A673 (cell line): ENCODE data around the gene CASP8AP2. TPM values are rescaled to one million over a fixed set of nuclear protein-coding genes. Genes with fewer than 3 reads are reported as not detected.

ENCODE experiments used
- BruUV-seq: library from RNA; stranded (reverse); fragments of 400-500 nt; replicated peaks from 2 replicates; lab custom pipeline; 2021; lab: Mats Ljungman, UMichigan
- CTCF ChIA-PET: fragments of 300-600 bp; sonication (Branson Sonifier 250); formaldehyde crosslinking; loops from one replicate; lab custom pipeline; 2022; ENCODE audit warnings: antibody characterized with exemption; lab: Charles Lee
- POLR2A ChIA-PET: fragments of 300-600 bp; sonication (Branson Sonifier 250); formaldehyde crosslinking; loops from one replicate; lab custom pipeline; 2022; ENCODE audit warnings: antibody characterized with exemption; ENCODE audit not compliant: low non-redundant PET; lab: Charles Lee
- DNase-seq: peaks from one replicate; pipeline ENCODE4 v3.0.0-alpha.2; 2015; ENCODE audit warnings: low spot score
- H3K27ac ChIP-seq: fragments of 200-600 bp; sonication (generic); 2 replicates; pipeline ENCODE4 v1.5.1; 2016; ENCODE audit warnings: mixed run types, low read depth, mild to moderate bottlenecking, mixed read lengths, antibody characterized with exemption, low read length; ENCODE audit not compliant: poor library complexity, severe bottlenecking
- H3K27me3 ChIP-seq: fragments of 200-600 bp; sonication (generic); replicated peaks from 2 replicates; pipeline ENCODE4 v1.6.1; 2017; ENCODE audit warnings: mixed run types, low read depth, mild to moderate bottlenecking, mixed read lengths, antibody characterized with exemption, low read length; ENCODE audit not compliant: insufficient read depth, poor library complexity
- H3K36me3 ChIP-seq: fragments of 200-600 bp; sonication (generic); 2 replicates; pipeline ENCODE4 v1.6.1; 2016; ENCODE audit warnings: mixed run types, mild to moderate bottlenecking, mixed read lengths, antibody characterized with exemption, low read length; ENCODE audit not compliant: insufficient read depth, poor library complexity, severe bottlenecking
- H3K4me1 ChIP-seq: fragments of 200-600 bp; sonication (generic); 2 replicates; pipeline ENCODE4 v1.6.1; 2017; ENCODE audit warnings: mixed run types, mild to moderate bottlenecking, mixed read lengths, antibody characterized with exemption, low read length; ENCODE audit not compliant: insufficient read depth, poor library complexity, severe bottlenecking
- H3K4me3 ChIP-seq: fragments of 200-600 bp; sonication (generic); 2 replicates; pipeline ENCODE4 v1.5.1; 2016; ENCODE audit warnings: low read depth, mixed run types, mild to moderate bottlenecking, mixed read lengths, low read length; ENCODE audit not compliant: poor library complexity, severe bottlenecking
- H3K9me3 ChIP-seq: fragments of 200-600 bp; sonication (generic); 2 replicates; pipeline ENCODE4 v1.6.1; 2016; ENCODE audit warnings: mixed run types, low read depth, mild to moderate bottlenecking, mixed read lengths, antibody characterized with exemption, low read length; ENCODE audit not compliant: poor library complexity, severe bottlenecking
- CTCF ChIP-seq: fragments of 300-800, 200-600 bp; sonication (generic); conservative IDR thresholded peaks from 2 replicates; pipeline ENCODE4 v1.5.1; 2017; ENCODE audit warnings: low read depth, mild to moderate bottlenecking, antibody characterized with exemption, low read length, moderate library complexity, mixed read lengths
- EZH2 ChIP-seq: fragments of 200-600 bp; sonication (generic); IDR thresholded peaks from 2 replicates; pipeline ENCODE4 v1.6.1; 2017; ENCODE audit warnings: borderline replicate concordance, low read depth, mild to moderate bottlenecking, mixed read lengths, antibody characterized with exemption, low read length; ENCODE audit not compliant: poor library complexity, severe bottlenecking
- intact Hi-C: fragments of 100-400 bp; cut with micrococcal nuclease; formaldehyde crosslinking; loops from one replicate; pipeline ENCODE4 v1.10.0; 2022; ENCODE audit not compliant: unreplicated experiment
- total RNA-seq: library from RNA; stranded (reverse); gene quantifications from 2 replicates; pipeline ENCODE4 v1.2.3, GENCODE V29; 2021

Gene CASP8AP2
- total RNA-seq, 1 experiment from 2014 or later = 38.2 TPM

- peak overlapping the region; percentile 63 for H3K27ac ChIP-seq
- intact Hi-C loops = no loop called here
These were observed 650 bp upstream of the CASP8AP2 start for GRCh38 chr6:89828988-89829471.

DNA sequence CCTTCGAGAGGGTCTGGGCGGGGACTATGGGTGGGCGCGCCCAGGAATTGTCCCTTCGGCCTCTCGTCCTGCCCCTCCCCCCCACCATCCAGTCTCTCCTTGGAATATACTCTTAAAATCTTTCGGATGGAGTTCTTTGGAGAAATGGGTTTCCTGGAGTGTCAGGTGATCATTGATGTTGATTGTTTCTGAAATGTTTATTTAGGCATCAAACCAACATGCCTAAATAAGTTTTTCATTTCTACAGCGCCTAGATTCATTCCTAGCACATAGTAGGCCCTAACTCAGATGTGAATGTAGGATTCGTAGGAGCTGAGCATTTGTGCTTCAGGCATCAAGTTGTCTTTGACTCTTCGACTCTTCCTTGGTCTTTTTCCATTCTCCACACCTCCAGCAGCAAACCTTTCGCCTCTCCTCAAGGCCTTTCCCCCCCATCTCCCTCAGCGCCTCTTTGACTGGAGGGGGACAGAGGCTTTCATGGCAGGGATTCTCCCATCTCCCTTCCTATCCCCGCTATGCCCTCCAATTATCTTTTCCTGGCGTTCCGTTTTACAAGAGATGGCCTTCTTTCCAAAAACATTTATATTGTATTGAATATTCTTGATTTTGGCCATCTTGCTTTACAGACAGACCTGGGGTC lies 610 bp downstream of the CASP8AP2 start:
- Histone ChIP-seq H3K36me3 (peaks cover 25% of the 10 kb centered on the region), H3K27ac (peak overlapping the region; percentile 81), H3K9me3 (no peaks in the 10 kb centered on the region), H3K27me3 (no peaks in the 10 kb centered on the region), H3K4me1 (no peaks in the 10 kb centered on the region), H3K4me3 (peak overlapping the region; percentile 79)
- DNase-seq = peak; percentile 18
- POLR2A ChIA-PET = interaction anchor here (0.7 kb wide), 1 partner anchor 1320 kb away, joined by 3 read pairs; no protein-coding TSS in a partner anchor
- TSS peak; percentile 56 for BruUV-seq
- intact Hi-C loops = no loop called here
- CTCF ChIA-PET = no interaction called here
- no peak for TF ChIP-seq EZH2
- TF ChIP-seq CTCF = no peak

More at GRCh38 chr6:89828988-89829471, 650 bp upstream of the CASP8AP2 start:
- ChIA-PET CTCF (interaction anchor here (0.6 kb wide), 1 partner anchor 11 kb away, joined by 5 read pairs; no protein-coding TSS in a partner anchor), POLR2A (interaction anchor here (0.6 to 1.0 kb wide), 5 partner anchors 9 to 404 kb away, joined by 3 to 11 read pairs (median 5); partner anchors contain the start of gene MDN1)
- Histone ChIP-seq H3K27me3 (no peaks in the 10 kb centered on the region), H3K4me1 (no peaks in the 10 kb centered on the region), H3K36me3 (peaks cover 25% of the 10 kb centered on the region), H3K4me3 (peak overlapping the region; percentile 79), H3K9me3 (no peaks in the 10 kb centered on the region)
- TF ChIP-seq EZH2 (no peak), CTCF (no peak)
- no peak for DNase-seq
- BruUV-seq = TSS peak; percentile 79

GRCh38 chr6:89834884-89835792 lies 5.5 kb downstream of the CASP8AP2 start:
- intact Hi-C loops = no loop called here
- DNase-seq = no peak
- Histone ChIP-seq H3K4me3 (no peak overlapping the region), H3K36me3 (peaks cover 36% of the 10 kb centered on the region), H3K4me1 (peaks cover 6% of the 10 kb centered on the region), H3K27ac (no peak overlapping the region), H3K9me3 (no peaks in the 10 kb centered on the region), H3K27me3 (no peaks in the 10 kb centered on the region)
- BruUV-seq = no TSS peak
- TF ChIP-seq CTCF = no peak
- no peak for TF ChIP-seq EZH2
- ChIA-PET CTCF (no interaction called here), POLR2A (no interaction called here)
